ENCODE measurements around the gene MLX. TPM values are rescaled to one million over a fixed set of nuclear protein-coding genes. Genes with fewer than 3 reads are reported as not detected.
"Not testable (repeated sequence)": the region's sequence is repeated elsewhere in the genome, so short reads cannot be mapped to it uniquely, and the experiment has no call there.

Gene MLX
- total RNA-seq, 2 donors from 2014 or later: 51.3 to 55.3 TPM

DNA sequence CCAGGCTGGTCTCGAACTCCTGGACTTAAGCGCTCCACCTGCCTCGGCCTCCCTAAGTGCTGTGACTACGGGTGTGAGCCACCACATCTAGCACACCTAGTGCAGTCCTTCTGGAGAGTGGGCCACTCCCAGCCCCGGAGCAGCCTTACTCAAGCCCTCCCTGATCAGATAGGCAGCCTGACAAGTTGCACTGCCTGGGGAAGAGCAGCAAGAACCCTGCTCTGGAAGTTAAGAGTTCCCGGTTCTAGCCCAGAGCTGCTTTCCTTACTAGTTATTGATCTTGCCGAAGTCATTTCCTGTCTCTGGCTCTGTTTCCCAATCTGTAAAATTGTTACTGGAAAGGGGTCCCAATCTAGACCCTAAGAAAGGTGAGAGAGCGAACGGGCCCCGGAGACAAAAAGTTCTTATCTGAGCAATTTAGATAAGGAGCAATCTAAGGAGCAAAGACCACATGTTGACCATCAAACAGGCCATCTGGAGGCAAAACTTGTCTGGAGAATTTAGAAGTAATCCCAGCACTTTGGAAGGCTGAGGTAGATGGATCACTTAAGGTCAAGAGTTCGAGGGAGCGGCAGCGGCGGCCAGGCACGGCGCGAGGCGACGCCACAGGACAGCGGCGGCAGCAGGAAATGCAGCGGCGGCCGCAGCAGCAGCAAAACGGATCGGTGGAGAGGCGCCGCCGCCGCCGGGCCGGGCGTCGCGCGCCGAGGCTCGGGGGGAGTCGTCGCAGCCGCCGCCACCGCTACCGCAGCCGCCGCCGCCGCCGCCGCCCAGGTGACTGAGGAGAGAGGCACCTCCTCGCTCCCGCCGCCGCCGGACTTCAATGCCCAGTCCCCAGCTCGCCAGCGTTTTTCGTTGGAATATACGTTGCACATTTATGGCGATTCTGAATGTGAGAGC, 35.2 kb upstream of the MLX start:
- ATAC-seq (peak; percentile 30 to 35), DNase-seq (peak; percentile 76)
- intact Hi-C loops (cut with DNase I): no loop called here

DNA sequence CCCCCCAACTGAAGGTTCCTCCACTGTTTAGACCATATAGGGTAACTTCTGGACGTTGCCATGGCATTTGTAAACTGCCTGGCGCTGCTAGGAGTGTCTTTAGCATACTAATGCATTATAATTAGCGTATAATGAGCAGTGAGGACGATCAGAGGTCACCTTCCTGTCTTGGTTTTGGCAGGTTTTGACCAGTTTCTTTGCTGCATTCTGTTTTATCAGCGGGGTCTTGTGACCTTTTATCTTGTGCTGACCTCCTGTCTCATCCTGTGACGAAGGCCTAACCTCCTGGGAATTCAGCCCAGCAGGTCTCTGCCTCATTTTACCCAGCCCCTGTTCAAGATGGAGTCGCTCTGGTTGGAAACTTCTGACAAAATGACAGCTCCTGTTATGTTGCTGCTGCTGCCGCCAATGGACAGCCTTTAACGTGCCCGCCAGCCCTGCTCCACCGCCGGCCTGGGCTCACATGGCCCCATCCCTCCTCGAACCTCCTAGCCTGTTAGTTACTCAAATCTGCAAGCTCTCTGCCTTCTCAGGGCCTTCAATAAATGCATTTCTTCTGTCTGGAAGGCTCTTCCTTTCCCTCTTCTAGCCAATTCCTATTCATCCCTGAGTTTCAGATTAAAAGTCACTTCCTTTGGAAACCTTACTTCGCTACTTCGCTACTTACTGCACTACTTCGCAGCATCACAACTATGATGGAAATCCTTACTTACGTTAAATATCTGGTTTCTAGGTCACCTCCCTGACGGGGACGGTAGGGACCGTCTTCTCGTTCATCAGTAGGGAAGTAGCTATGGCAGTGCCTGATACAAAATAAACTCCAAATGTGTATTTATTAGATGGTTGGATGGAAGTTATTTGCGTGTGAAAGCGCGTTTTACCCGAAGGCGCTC, 31.5 kb upstream of the MLX start:
- DNase-seq: no peak
- ATAC-seq: peak in 1 of 2 donors; percentile 3
- intact Hi-C loops (cut with DNase I): no loop called here

DNA sequence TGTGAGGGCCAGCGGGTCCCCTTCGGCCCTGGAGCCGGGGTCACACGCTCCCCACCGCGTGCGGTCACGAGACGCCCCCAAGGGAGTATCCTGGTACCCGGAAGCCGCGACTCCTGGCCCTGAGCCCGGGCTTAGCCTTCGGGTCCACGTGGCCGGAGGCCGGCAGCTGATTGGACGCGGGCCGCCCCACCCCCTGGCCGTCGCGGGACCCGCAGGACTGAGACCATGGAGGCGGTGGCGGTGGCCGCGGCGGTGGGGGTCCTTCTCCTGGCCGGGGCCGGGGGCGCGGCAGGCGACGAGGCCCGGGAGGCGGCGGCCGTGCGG, 30.9 kb upstream of the MLX start, which contains the start of gene NAGLU:
Gene NAGLU (plus strand): TSS at position 194 of the 324 bp plus-strand sequence. CDS start 32 bp downstream, at position 226.
- intact Hi-C loops (cut with DNase I): no loop called here
- DNase-seq (peak; percentile 98), ATAC-seq (peak; percentile 90 to 93)

DNA sequence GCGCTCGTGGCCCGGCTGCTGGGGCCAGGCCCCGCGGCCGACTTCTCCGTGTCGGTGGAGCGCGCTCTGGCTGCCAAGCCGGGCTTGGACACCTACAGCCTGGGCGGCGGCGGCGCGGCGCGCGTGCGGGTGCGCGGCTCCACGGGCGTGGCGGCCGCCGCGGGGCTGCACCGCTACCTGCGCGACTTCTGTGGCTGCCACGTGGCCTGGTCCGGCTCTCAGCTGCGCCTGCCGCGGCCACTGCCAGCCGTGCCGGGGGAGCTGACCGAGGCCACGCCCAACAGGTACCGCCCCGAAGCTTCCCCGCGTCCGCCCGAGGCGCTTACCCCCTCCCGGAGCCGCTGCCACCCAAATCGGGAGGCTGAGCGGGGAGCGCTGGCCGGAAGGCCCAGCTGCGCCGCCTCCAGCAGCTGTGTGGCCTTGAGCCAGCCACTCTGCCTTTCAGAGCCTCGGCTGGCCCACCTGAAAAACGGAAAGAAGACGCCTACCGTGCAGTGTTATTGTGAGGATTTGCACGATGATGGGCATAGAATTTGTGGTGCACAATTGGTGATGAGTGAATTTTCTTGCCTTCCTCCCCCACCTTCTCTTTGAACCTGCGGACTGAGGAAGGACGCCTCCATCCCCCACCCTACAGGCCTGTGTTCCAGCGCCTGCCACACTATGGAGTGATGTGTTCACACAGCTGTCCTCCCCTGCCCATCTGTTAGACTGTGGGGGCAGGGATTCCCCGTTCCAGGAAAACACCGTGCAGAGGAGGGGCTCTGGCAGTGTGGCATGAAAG, 30.3 kb upstream of the MLX start:
- peak; percentile 87 for DNase-seq
- intact Hi-C loops (cut with DNase I): no loop called here
- peak; percentile 73 to 78 for ATAC-seq

DNA sequence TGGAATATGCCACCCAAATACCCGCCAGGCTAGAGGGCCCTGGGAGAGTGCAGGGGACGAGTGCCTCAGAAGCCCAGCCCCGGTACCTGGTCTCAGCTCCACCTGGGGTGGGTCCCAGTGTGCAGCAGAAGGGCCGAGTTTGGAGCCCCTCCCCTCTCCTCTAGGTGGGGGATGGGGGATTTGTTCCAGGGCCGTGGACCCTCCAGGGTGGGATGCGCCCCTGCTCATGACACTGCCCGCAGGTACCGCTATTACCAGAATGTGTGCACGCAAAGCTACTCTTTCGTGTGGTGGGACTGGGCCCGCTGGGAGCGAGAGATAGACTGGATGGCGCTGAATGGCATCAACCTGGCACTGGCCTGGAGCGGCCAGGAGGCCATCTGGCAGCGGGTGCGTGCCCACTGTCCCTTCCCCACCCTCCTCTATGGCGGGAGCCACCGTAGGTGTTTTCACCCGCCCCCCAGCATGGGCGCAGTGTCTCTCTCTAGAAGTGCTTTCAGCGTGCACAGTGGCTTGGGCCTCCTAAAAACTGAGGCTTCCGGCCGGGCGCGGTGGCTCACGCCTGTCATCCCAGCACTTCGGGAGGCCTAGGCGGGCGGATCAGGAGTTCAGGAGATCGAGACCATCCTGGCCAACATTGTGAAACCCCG, 29.6 kb upstream of the MLX start:
- DNase-seq (no peak), ATAC-seq (peak in 1 of 2 donors; percentile 3)
- intact Hi-C loops (cut with DNase I): no loop called here

DNA sequence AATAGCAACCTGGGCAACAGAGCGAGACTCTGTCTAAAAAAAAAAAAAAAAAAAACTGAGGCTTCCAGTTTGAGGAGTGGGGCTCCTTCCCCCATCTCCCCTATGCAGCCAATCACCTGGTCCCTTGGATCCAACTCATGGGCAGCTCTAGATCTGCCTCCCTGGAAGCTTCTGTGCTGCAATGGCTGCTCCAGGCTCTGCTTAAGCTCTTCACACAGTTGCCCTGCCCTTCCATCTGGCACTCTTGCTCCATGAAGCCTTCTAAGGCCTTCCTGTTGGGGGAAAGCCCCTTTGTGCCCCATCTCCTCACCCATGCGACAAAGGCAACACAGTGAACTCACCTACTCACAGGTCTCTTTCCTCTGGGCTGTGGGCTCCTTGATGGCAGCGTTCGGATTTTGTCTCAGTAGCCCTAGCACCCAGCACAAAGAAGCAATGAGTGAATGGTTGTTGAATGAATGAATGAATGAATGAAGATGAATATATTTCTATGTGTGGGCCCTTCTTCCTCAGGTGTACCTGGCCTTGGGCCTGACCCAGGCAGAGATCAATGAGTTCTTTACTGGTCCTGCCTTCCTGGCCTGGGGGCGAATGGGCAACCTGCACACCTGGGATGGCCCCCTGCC, 29.0 kb upstream of the MLX start:
- intact Hi-C loops (cut with DNase I): no loop called here
- ATAC-seq: no peak
- no peak for DNase-seq

DNA sequence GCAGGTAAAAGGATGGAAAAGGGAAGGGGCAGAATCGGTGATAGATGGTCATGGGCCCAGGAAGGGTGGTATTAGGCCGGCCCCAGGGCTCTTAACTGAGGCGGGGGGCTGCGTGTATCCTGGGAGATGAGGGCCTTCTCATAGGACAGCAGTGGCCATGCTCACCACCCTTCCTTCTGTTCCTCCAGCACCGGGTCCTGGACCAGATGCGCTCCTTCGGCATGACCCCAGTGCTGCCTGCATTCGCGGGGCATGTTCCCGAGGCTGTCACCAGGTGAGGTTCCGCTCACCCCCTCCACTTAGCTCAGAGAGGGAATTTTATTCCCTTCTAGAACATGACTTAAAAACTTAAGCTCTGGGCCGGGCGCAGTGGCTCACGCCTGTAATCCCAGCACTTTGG, 28.4 kb upstream of the MLX start:
- ATAC-seq (no peak), DNase-seq (no peak)
- intact Hi-C loops (cut with DNase I): no loop called here

DNA sequence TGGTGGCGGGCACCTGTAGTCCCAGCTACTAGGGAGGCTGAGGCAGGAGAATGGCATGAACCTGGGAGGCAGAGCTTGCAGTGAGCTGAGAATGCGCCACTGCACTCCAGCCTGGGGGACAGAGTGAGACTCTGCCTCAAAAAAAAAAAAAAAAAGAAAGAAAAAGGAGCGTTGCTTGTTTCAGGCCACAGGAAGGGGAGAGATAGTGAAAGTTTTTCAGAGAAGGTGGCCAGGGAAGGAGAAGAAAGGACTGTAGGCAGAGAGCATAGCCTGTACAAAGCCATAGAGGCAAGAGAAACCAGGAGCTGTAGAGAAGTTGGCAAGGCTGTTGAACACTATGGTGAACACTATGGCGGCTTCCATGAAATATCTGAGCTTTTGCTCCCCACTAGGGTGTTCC, 26.3 kb upstream of the MLX start:
- ATAC-seq; intact Hi-C loops (cut with DNase I): not testable (repeated sequence)

DNA sequence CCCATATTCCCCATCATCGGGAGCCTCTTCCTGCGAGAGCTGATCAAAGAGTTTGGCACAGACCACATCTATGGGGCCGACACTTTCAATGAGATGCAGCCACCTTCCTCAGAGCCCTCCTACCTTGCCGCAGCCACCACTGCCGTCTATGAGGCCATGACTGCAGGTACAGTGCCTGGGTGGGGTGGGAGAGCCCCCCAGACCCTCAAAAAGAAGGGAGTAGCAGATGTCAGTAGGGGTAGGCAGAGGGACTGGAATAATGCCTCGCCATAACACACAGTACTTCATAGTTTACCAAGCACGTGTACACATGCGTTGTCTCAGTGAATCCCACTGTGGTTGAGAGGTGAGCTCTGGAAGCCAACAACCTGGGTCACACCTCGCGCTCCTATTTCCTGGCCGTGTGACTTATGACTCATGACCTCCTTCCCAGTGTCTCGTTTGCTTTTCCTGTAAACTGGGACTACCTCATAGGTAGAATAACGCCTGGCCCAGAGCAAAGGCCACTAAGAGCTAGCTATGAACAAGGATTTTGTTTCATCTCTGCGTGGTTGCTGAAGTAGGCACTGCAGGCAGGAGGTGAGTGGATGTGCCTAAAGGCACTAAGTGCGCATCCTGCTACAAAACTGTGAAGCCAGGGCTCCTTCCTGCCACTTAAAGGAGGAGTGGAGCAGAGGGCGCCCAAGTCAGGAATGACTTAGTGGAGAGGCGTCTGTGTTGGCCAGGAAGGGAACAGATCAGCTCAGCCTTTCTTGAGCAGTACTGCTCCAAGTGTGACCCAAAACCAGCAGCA, 25.7 kb upstream of the MLX start:
- DNase-seq (no peak), ATAC-seq (no peak)
- intact Hi-C loops (cut with DNase I): no loop called here

More for the DNA sequence above, 26.3 kb upstream of the MLX start:
- DNase-seq: not testable (repeated sequence)

DNA sequence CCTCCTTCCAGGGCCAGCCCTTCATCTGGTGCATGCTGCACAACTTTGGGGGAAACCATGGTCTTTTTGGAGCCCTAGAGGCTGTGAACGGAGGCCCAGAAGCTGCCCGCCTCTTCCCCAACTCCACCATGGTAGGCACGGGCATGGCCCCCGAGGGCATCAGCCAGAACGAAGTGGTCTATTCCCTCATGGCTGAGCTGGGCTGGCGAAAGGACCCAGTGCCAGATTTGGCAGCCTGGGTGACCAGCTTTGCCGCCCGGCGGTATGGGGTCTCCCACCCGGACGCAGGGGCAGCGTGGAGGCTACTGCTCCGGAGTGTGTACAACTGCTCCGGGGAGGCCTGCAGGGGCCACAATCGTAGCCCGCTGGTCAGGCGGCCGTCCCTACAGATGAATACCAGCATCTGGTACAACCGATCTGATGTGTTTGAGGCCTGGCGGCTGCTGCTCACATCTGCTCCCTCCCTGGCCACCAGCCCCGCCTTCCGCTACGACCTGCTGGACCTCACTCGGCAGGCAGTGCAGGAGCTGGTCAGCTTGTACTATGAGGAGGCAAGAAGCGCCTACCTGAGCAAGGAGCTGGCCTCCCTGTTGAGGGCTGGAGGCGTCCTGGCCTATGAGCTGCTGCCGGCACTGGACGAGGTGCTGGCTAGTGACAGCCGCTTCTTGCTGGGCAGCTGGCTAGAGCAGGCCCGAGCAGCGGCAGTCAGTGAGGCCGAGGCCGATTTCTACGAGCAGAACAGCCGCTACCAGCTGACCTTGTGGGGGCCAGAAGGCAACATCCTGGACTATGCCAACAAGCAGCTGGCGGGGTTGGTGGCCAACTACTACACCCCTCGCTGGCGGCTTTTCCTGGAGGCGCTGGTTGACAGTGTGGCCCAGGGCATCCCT, 23.5 kb upstream of the MLX start:
- intact Hi-C loops (cut with DNase I): no loop called here
- no peak for ATAC-seq
- no peak for DNase-seq

DNA sequence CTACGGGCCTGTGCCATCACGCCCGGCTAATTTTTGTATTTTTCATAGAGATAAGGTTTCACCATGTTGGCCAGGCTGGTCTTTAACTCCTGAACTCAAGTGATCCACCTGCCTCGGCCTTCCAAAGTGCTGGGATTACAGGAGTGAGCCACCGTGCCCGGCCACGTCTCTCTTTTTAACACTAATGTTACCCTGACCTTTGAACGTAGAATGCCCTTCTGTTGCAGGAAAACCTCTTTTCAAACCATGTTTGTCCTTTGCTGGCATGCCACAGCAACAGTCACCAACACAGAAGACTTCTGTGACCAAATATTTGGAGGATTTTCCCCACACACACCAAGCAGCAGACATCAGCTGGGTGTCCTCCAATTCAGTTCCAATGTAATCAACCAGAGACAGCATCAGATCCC, 22.0 kb upstream of the MLX start:
- intact Hi-C loops (cut with DNase I): no loop called here
- no peak for DNase-seq
- ATAC-seq: no peak

DNA sequence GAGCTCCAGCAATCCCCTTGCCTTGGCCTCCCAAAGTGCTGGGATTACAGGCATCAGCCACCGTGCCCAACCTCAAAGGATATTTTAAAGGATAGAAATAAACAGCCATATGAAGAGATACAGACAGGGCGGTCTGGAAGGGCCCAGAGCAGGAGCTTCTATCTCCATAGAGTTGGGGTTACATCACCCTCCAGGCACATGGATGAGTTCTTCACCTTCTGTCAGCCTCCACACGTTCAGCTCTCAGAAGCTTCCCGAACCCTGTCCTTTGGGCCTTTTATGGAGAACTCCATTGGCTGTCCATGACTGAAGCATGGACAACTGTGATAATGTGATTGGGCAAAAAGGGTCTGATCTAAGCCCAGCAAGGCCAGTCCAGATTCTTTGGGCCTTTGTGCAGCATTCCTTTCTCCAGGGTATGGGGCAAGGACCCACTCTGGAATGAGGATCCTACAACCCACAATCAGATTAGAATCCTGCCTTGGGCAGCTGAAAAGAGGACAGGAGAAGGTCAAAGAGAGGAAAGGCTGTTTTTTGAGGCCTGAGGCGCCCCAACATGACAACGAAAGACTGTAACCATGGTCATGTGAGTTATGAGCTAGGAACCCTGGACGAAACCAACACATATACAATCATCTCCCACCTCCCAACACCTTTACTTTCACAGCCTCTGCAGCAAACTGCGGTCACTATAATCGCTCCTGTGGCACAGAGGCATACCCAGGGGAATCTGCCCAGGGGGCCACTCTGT, 21.0 kb upstream of the MLX start:
- intact Hi-C loops (cut with DNase I); DNase-seq; ATAC-seq: not testable (repeated sequence)

DNA sequence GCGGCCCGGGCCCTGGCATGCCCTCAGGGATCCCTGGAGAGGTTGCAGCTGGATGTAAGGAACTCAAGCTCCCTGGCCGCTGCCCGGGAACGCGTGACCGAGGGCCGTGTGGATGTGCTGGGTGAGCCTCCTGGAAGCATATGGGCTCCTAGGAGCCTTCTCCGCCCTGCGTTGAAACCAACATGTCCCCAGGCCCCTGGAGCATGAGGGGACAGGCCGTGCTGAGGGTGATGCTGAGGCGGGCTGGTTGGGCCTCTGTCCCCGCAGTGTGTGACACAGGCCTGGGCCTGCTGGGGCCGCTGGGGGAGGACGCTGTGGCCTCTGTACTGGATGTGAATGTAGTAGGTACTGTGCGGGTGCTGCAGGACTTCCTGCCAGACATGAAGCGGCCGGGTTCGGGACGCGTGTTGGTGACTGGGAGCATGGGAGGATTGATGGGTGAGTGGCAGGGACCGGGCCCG, 19.9 kb upstream of the MLX start:
- intact Hi-C loops (cut with DNase I): no loop called here
- DNase-seq (no peak), ATAC-seq (peak; percentile 6 to 19)

DNA sequence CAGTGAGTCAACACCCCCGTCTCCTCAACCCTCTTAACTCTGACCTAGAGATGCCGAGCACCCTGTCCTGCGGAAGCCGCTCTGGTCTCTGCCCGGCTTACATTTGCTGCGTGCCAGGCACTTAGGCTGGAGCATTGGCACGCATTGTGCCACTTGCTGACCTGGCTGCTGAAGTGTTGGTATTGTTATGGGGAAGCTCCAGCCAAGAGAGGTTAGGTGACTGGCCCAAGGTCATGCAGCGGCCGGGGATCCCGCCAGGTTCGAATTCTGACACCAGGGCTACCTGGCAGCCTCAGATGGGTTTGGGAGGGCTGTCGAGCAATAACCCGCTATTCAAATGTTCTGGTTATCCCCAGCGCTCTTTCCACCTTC, 19.2 kb upstream of the MLX start:
- peak; percentile 8 to 17 for ATAC-seq
- DNase-seq: no peak
- intact Hi-C loops (cut with DNase I): no loop called here

DNA sequence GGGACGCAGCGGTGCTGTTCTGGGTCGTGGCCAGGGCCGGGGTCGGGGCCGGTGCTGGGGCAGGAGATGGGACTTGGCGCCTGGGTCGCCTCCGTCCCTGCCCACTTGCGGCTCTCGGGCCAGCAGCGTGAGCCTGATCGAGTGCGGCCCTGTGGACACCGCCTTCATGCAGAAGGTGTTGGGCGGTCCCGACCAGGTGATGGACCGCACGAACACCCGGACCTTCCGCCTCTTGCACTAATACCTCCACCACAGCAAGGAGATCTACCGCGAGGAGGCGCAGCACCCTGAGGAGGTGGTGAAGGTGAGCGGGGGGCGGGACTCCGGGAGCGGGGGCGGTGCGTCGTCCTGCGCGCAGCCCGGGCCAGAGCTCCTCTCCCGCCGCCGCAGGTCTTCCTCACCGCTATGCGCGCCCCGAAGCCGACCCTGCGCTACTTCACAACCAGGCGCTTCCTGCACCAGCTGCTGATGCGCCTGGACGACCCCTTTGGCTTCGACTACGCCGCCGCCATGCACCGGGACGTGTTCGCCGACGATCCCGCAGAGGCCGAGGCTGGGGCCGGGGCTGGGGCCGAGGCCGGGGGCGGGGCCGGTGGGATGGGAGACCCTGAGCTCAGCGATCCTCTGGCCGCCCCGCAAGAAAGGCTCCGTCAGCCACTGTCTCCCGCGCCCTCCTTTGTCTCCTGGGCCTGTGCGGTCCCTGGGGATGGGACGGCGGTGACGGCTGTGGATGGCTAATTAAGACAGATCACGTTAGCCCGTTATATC, 18.6 kb upstream of the MLX start:
- intact Hi-C loops (cut with DNase I): no loop called here
- DNase-seq (peak; percentile 70), ATAC-seq (peak; percentile 53 to 79)

All from left cardiac atrium (tissue), 4 donors.